Activated CD4-positive, alpha-beta T cell treated with anti-CD3 and anti-CD28 coated beads, Interleukin-2, amount 50 U/mL, for 4 hours (primary cell): Measurements from ENCODE around the gene SPZ1.
"Not testable (repeated sequence)": the region's sequence is repeated elsewhere in the genome, so short reads cannot be mapped to it uniquely, and the experiment has no call there.

Experiments
- DNase-seq, 2 experiments: peaks; one replicate each; pipeline ENCODE4 v3.0.0-alpha.2; 2020

Gene SPZ1, protein sequence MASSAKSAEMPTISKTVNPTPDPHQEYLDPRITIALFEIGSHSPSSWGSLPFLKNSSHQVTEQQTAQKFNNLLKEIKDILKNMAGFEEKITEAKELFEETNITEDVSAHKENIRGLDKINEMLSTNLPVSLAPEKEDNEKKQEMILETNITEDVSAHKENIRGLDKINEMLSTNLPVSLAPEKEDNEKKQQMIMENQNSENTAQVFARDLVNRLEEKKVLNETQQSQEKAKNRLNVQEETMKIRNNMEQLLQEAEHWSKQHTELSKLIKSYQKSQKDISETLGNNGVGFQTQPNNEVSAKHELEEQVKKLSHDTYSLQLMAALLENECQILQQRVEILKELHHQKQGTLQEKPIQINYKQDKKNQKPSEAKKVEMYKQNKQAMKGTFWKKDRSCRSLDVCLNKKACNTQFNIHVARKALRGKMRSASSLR

DNA sequence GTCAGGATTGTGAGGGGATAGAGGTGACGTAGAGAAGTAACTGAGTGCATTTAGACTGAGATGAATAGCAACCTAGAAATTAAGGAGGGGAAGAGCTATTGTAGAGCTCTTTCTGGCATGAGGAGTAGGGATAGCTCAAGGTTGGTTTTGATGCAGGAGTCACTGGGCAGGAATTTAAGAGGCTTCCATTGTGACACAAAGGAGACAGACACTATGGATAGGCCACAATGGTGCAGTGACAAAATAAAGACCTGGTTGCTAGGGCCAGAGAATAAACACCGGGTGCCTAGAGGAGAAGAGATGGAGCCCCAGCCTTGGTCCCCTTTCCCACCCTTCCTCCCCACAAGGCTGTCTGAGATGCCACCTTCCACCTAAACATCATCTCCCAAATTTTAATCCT is at the start of gene SPZ1:
TSS of gene SPZ1 (plus strand) at position 301 of the 400 bp plus-strand sequence. CDS start 214 bp downstream, outside the sequence.
- DNase-seq: no peak

DNA sequence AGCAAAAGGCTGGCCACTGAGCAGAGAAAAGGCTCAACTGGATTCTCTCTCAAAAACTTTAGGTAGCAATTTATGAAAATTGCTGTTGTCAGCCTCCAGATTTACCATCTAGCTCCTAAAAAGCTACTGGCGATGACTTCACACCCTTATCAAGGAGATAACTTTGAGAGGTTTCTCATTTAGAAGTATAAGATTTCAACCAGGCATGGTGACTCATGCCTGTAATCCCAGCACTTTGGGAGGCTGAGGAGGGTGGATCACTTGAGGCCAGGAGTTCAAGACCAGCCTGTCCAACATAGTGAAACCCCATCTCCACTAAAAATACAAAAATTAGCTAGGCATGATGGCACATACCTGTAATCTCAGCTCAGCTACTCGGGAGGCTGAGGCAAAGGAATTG is 49.3 kb upstream of the SPZ1 start:
- not testable (repeated sequence) for DNase-seq

DNA sequence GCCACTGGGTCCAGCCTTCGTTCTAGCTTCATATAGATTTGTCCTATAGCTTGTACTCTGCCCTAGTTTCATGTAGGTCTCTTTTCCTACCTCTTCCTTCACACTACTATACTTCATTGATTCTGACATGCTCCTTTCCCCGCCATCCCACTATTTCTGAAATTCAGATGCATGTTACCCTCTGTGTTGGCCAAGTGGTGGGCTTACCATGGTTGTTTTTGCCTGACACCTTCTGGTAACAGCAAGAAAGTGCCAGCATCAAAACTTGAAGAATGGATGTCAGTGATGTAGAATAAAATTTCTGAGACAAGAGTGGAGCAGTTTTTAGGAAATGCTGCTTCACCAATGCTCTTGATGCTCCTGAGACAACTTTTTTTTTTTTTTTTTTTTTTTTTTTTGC is 44.5 kb upstream of the SPZ1 start:
- no peak for DNase-seq

DNA sequence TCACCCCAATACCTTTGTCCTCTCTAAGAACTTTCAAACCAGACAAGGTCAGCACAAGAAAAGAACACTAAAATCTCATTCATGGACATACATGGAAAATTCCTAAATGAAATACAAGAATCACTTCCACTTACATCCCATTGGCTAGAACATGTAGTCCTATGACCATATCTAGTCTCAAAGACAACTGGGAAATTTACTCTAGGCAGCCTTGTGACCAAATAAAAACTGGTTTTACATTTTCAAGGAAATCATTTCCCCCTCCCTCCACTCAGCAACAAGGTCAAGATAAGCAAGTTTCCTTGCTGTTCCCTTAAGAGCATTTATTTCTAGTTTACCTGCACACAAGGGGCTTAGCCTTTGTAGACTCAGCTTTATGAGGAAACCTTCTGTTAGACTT is 43.6 kb upstream of the SPZ1 start:
- DNase-seq: no peak

DNA sequence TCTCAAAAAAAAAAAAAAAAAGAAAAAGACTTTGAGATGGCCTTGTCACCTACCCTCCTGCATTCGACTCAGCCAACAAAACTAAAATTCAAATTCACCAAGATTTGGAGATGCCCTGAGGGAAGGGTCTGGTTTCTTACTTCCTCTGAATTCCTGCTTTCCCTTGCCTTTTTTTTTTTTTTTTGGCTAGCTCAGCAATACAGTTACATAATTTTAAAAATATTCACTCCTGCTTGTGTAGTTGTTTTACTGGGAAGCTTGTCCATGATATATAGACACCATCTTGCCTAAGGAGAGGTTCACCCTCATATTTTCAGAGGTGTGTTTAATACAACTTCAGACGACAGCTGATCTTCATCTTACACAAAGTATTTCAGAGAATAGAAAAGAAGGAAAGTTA is 42.6 kb upstream of the SPZ1 start:
- DNase-seq: no peak

DNA sequence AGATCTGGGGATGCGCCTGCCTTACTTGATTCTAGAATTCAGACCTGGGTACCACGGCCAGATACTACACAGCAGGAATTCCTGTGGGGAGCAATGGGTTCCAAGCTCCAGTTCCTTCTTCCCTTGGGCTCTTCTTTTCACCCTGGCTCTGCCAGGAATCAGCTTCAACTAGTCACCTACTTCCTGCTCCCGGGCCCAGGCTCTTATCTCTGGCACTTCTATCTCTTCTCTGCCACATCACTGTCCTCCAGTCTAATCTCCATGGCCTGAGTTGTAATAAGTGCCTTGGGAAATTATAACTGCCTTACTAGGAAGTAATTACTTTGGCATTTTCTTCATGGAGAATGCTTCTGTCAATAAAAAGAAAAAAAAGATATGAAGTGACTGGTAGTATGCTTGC is 37.7 kb upstream of the SPZ1 start:
- DNase-seq: no peak

DNA sequence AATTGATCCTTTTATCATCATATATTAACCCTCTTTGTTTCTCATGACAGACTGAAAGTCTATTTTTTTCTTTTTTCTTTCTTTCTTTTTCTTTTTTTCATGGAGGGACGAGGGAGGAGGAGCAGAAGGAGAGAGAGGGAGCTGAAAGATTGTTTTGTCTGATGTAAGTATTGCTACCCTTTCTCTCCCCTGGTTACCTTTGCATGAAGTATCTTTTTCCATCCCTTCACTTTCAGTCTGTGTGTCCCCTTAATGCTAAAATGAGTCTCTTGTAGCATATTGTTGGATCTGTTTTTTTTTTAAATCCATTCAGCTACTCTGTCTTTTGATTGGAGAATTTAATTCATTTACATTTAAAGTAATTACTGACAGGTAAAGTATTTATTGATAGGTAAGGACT is 36.4 kb upstream of the SPZ1 start:
- no peak for DNase-seq

DNA sequence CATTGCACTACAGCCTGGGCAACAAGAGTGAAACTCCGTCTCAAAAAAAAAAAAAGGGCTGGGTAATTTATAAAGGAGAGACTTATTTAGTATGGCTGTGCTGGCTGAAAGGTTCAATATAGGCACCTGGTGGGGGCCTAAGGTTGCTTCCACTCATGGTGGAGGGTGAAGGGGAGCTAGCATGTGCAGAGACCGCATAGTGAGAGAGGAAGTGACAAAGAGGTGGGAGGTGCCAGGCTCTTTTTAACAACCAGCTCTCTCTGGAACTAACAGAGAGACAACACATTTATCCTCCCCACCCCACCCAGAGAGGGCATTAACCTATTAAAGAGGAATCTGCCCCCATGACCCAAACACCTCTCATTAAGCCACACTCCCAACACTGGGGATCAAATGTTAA is 35.1 kb upstream of the SPZ1 start:
- no peak for DNase-seq

DNA sequence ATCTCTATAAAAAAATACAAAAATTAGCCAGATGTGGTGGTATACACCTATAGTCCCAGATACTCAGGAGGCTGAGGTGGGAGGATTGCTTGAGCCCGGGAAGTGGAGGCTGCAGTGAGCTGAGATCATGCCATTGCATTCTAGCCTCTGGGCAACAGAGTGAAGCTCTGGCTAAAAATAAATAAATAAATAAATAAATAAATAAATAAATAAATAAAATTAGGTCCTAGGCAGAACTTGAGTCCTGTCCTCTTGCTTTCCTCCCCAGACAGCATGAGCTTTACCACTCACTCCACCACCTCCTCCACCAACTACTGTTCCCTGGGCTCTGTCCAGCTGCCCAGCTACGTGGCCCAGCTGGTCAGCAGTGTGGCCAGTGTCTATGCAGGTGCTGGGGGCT is 31.6 kb upstream of the SPZ1 start:
- DNase-seq: no peak

DNA sequence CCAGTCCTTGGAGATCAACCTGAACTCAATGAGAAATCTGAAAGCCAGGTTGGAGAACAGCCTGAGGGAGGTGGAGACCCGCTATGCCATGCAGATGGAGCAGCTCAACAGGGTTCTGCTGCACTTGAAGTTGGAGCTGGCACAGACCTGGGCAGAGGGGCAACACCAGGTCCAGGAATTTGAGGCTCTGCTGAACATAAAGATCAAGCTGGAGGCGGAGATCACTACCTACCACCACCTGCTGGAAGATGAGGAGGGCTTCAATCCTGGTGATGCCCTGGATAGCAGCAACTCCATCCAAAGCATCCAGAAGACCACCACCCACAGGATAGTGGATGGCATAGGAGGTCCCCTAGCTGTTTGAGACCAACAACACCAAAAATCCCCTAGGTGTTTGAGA is 30.5 kb upstream of the SPZ1 start:
- DNase-seq: no peak

DNA sequence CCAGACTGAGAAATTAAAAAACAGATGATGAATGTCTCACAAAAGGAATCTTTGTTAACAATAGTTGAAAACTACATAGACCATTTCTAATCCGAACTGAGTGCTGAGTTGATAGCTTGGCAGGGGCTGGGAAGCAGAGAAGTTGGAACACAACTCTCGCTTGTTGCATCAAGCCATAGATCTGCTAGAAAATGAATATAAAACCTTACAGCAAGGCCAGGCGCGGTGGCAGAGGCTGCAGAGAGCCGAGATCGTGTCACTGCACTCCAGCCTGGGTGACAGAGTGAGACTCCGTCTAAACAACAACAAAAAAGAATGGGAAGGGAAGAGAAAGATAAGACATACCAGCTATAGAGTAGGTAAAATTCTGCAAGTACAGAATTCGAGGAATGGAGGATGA is 28.0 kb upstream of the SPZ1 start:
- no peak for DNase-seq

DNA sequence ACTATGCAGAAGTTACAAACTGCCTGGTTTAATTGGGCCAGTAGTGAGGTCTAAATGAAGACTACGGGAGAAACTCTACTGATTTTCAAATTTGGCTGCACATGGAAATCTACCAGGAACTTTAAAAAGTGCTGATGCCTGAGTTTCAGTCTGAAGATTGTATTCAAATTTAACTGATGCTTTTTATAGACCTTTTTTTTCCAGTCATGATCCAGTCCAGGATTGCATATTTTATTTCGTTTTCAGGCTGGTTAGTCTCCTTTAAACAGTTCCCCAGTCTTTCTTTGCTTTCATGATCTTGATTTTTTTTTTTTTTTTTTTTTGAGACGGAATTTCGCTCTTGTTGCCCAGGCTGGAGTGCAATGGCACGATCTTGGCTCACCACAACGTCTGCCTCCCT is 23.7 kb upstream of the SPZ1 start:
- no peak for DNase-seq

DNA sequence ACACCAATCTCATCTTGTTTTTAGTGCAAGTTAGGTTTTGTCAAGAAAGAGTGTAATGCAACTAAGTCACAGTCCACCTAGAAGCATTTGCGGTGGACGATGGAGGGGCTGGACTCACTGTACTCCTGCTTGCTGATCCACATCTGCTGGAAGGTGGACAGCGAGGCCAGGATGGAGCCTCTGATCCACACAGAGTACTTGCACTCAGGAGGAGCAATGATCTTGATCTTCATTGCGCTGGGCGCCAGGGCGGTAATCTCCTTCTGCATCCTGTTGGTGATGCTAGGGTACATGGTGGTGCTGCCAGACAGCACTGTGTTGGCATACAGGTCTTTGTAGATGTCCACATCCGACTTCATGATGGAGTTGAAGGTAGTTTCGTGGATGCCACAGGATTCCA is 20.2 kb upstream of the SPZ1 start:
- DNase-seq: no peak

DNA sequence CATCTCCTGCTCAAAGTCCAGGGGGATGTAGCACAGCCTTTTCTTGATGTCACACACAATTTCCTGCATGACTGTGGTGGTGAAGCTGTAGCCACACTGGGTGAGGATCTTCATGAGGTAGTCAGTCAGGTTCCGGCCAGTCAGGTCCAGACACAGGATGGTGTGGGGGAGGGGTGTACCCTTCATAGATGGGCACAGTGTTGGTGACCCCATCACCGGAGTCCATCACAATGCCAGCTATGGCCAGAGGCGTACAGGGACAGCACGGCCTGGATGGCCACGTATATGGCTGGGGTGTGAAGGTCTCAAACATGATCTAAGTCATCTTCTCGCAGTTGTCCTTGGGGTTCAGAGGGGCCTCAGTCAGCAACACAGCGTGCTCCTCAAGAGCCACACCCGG is 19.7 kb upstream of the SPZ1 start:
- no peak for DNase-seq

DNA sequence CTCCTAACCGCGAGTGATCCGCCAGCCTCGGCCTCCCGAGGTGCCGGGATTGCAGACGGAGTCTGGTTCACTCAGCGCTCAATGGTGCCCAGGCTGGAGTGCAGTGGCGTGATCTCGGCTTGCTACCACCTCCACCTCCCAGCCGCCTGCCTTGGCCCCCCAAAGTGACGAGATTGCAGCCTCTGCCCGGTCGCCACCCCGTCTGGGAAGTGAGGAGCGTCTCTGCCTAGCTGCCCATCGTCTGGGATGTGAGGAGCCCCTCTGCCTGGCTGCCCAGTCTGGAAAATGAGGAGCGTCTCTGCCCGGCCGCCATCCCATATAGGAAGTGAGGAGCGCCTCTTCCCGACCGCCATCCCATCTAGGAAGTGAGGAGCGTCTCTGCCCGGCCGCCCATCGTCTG is 19.0 kb upstream of the SPZ1 start:
- not testable (repeated sequence) for DNase-seq

DNA sequence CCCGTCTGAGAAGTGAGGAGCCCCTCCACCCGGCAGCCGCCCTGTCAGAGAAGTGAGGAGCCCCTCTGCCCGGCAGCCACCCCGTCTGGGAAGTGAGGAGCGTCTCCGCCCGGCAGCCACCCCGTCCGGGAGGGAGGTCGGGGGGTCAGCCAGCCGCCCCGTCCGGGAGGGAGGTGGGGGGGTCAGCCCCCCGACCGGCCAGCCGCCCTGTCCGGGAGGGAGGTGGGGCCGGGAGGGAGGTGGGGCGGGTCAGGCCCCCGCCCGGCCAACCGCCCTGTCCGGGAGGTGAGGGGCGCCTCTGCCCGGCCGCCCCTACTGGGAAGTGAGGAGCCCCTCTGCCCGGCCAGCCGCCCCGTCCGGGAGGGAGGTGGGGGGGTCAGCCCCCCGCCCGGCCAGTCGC is 18.5 kb upstream of the SPZ1 start:
- not testable (repeated sequence) for DNase-seq

DNA sequence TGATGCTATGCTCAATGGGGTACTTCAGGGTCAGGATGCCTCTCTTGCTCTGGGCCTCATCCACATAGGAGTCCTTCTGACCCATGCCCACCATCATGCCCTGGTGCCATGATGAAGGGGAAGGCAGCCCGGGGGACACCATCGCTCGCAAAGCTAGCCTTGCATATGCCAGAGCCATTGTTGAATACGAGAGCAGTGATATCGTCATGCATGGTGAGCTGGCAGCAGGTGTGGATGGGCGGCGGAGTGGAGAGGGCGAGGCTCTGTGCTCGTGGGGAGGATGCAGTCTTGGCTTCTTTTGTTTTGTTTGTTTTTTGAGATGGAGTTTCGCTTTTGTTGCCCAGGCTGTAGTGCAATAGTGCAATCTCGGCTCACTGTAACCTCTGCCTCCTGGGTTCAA is 17.2 kb upstream of the SPZ1 start:
- DNase-seq: no peak

DNA sequence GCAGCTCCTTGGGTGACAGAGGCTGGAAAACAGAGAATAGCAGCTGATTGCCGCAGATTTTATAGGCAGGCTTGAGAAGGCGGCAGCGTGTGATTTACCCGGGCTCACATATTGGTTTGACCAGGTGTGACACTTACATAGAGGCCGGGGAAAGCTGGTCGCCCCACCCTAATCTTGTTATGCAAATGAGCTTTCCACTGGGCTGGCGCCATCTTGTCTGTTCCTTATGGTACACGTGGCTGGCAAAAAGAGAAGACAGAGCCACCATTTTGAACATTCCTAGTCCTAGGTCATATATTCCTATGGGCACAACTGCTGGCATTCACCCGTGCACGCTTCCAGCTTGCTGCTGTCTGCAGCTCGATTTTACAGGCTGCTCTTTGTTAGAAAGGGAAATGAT is 11.3 kb upstream of the SPZ1 start:
- no peak for DNase-seq

DNA sequence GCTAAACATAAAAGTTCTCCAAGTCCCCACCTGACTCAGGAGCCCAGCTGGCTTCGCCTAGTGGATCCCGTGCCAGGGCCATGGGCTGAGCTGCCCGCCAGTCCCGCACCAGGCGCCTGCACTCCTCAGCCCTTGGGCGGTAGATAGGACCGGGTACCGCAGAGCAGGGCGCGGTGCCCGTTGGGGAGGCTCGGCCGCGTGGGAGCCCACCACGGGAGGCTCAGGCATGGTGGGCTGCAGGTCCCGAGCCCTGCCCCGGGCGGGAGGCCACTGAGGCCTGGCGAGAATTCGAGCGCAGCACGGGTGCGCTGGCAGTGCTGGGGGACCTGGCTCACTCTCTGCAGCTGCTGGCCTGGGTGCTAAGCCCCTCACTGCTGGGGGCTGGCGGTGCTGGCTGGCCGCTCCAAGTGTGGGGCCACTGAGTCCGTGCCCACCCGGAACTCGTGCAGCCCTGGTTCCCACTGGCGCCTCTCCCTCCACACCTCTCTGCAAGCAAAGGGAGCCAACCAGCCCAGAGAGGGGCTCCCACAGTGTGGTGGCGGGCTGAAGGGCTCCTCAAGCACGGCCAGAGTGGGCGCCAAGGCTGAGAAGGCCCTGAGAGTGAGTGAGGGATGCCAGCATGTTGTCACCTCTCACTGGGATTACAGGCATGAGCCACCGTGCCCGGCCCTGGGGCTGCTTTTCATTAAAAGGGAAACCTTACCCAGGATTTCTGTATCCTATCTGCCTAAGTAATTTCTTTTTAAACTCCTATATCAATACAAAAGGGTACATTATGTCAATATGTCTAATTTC is 9.7 kb upstream of the SPZ1 start:
- no peak for DNase-seq

DNA sequence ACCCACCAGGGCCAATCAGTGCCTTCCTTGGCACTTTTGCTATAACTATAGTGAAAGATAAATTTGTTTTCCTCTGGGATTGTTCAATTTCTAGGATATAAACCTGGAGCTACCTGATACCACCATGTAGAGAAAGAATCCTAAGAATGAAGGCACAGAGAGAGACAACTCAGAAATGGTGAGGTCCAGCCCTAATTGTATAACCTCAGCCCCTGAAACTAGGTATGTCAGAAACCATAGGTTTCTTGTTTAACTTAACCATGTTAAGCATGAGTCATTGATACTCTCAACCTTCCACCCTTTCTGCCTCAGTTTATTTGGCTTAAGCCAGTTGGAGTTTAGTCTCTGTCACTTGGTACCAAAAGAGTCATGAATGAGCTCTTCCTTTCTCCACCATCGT is 4.6 kb upstream of the SPZ1 start:
- no peak for DNase-seq

DNA sequence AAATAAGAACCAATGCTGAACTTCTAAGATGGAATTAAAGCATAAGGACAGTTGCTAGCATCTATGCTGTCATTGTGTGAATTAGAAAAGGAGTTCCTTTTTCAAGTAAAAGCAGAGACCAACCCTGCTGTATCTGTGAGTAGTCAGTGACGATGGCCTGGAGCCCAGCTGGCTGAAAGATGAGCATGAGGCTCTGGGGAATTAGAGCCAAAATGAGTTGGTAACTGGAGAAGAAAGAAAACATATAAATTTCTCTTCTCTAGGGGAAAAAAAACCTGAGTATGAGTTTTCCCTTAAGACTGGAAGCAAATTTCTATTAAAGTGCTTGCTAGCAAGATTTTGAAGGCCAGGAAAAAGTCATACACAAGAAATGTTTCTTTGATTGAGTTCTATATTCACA is 1.6 kb upstream of the SPZ1 start:
- no peak for DNase-seq

DNA sequence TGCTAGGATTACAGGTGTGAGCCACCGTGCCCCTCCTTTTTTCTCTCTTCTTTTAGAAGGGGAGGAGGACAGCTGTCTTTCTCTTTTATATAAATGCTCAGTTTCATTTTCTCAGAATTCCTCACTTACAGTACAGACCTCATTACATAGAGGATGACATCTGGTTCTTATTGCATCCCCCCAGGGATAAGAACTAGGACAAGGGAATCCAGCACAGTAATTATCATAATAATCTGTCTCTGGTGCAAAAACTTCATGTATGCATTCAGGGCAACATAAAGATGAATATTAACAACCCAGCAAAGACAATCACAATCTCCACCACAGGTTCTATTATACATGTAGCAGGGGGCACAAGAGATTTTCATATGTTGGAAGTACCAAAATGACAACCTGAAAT is 5.1 kb downstream of the SPZ1 start:
- DNase-seq: no peak

DNA sequence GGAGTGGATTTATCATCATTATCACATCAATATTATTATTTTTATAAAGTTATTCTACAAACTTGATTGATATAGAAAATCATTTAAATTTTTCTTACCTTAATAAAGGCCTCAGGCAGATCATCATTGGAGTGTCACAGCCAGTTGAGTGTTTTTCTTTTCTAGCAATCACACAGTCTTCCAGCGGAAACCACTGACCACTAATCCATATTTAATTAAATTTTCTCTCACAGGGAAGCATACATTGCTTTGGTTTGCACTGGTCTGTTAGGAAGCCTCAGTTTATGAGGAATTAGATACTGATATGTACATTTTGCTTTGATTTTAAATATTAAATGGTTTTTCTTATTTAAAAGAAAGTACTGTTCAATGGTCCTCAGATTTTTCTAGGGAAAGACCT is 6.7 kb downstream of the SPZ1 start:
- no peak for DNase-seq

DNA sequence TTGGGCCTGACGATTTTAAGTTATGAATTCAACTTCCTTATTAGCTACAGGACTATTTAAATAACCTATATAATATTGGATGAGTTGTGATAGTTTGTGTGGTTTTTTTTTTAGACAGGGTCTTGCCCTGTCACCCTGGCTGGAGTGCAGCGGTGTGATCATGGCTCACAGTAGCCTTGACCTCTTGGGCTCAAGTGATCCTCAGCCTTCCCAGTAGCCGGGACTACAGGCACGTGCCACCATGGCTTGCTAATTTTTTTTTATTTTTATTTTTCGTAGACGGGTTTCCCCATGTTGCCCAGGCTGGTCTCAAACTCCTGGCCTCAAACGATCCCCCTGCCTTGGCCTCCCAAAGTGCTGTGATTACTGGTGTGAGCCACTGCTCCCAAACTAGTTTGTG is 17.6 kb downstream of the SPZ1 start:
- no peak for DNase-seq

DNA sequence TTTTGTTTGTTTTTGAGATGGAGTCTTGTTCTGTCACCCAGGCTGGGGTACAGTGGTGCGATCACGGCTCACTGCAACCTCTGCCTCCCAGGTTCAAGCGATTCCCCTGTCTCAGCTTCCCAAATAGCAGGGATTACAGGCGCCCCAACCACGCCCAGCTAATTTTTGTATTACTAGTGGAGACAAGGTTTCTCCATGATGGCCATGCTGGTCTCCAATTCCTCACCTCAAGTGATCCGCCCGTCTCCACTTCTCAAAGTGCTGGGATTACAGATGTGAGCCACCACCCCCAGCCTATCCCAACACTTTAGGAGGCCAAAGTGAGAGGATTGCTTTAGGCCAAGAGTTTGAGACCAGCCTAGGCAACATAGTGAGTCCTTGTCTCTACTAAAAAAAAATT is 19.3 kb downstream of the SPZ1 start:
- no peak for DNase-seq
